ENCODE data around the gene NABP2. TPM values are rescaled to one million over a fixed set of nuclear protein-coding genes. Genes with fewer than 3 reads are reported as not detected.

The NABP2 gene
- total RNA-seq, 1 experiment from 2014 or later: 68.5 TPM

DNA sequence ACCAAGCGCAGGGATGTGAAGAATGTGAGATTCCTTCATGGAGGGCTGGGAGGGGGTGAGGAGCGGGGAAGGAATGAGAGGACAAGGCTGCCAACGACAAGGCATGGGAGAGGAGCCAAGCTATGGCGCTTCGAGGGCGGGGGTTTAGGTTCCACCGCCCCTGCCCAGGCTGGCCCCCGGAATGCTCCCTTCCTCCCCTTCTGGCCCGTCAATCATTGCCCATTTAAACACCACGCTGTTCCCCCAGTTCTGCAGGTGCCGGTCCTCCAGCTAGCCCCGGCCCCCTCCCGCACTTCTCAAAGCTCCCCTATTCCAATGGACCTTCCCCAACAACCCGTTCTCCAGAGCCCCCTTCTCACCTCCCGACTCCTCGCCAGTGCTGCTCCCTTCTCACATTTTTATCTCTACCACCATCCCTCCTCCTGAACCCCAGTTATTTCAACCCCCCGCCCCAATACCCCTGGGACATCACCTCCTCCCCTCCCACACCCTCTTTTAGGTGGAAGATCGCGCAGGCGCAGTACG is 2.8 kb upstream of the NABP2 start:
- intact Hi-C loops (cut with micrococcal nuclease; ENCODE audit: unreplicated experiment): loop anchor here (1.0 to 5.0 kb wide), 2 partner anchors 24 to 179 kb away; partner anchors contain the start of gene RPS26
- peak in 1 of 2 experiments; percentile 59 for DNase-seq
- no peaks in the 10 kb centered on the region for H3K9me3 ChIP-seq (ENCODE audit: insufficient read depth, low read depth)
- TF ChIP-seq EZH2 (IDR thresholded peaks at IDR 0.05; ENCODE audit: low read depth) (no peak), CTCF (conservative IDR thresholded peaks at IDR 0.05) (no peak)
- CTCF ChIA-PET: interaction anchor here (0.5 to 2.0 kb wide), 14 partner anchors 24 to 947 kb away, joined by 3 to 14 read pairs (median 3); partner anchors contain the start of genes ESYT1, RBMS2, SMARCC2 and STAT2
- no peaks in the 10 kb centered on the region for H4K20me1 ChIP-seq (ENCODE audit: insufficient read depth)
- peak overlapping the region; percentile 82 for H2AFZ ChIP-seq
- peak overlapping the region; percentile 64 for H3K27ac ChIP-seq
- H3K27me3 ChIP-seq (ENCODE audit: insufficient read depth, low read depth): no peaks in the 10 kb centered on the region
- POLR2A ChIA-PET (ENCODE audit: unreplicated experiment): interaction anchor here (0.5 to 1.0 kb wide), 12 partner anchors 19 to 415 kb away, joined by 3 to 23 read pairs (median 4); partner anchors contain the start of genes ORMDL2, SMARCC2 and STAT2
- H3K79me2 ChIP-seq (ENCODE audit: low read depth): peaks cover 24% of the 10 kb centered on the region
- peak overlapping the region; percentile 87 for H3K4me2 ChIP-seq
- H3K9me2 ChIP-seq (ENCODE audit: insufficient read depth): no peaks in the 10 kb centered on the region
- BruUV-seq (replicated peaks): no TSS peak
- H3K4me1 ChIP-seq (replicated peaks; ENCODE audit: insufficient read depth): peaks cover 27% of the 10 kb centered on the region
- H3K36me3 ChIP-seq (ENCODE audit: low read depth): no peaks in the 10 kb centered on the region
- H3K4me3 ChIP-seq: peak overlapping the region; percentile 88
- H3F3A ChIP-seq (ENCODE audit: insufficient read depth, low read depth): peaks cover 27% of the 10 kb centered on the region; the same call in 1 of the 2 replicates

DNA sequence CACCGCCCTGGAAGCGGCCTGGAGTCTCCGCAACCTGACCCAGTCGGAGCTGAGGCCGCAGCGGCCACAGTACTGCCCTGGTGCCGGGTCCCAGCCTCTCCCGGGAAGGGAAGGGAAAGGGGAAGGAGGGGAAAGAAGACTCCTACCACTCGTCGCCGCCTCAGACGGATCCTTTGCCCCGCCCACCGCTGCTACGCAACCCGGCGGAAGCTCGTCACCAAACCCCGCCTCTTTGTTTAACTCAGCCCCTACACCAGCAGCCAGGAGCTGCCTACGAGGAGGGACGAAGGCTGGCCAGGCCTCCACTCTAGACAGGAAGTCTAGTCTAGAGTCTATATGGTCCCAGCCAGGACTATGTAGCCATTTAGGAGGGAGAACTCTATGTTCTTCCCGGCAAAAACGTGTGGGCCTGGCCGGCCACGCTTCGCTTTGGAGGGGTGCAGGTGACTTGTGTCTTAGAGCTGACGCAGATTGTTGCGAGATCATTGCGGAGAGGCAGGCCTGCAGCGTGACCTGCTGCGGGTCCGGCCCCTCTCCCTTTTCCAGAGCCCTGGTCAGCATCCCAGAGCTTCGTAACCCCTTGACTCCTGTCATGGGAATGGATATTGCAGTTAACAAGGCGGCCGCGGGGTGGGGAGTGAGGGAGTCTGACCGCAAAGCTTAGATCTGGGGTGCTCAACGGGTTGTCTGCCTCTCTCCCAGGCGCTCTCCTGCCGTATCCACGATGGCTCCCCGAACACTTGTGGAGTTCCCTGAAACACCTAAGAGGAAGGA is 2.2 kb upstream of the NABP2 start, which contains the start of gene RNF41:
RNF41 (minus strand) TSS at position 166 of the 774 bp plus-strand sequence. CDS start 7,875 bp downstream, outside the sequence.
- Histone ChIP-seq H3K27me3 (ENCODE audit: insufficient read depth, low read depth) (no peaks in the 10 kb centered on the region), H3K27ac (peak within 1 kb of the TSS; percentile 64), H3K79me2 (ENCODE audit: low read depth) (peaks cover 24% of the 10 kb centered on the region), H2AFZ (peak within 1 kb of the TSS; percentile 89), H3K36me3 (ENCODE audit: low read depth) (no peaks in the 10 kb centered on the region), H3K4me2 (peak within 1 kb of the TSS; percentile 87), H3K4me3 (peak within 1 kb of the TSS; percentile 88), H3F3A (ENCODE audit: insufficient read depth, low read depth) (peaks cover 27% of the 10 kb centered on the region; the same call in 1 of the 2 replicates), H4K20me1 (ENCODE audit: insufficient read depth) (no peaks in the 10 kb centered on the region), H3K9me3 (ENCODE audit: insufficient read depth, low read depth) (no peaks in the 10 kb centered on the region), H3K9me2 (ENCODE audit: insufficient read depth) (no peaks in the 10 kb centered on the region), H3K4me1 (replicated peaks; ENCODE audit: insufficient read depth) (peaks cover 27% of the 10 kb centered on the region)
- TSS peak; percentile 85 for BruUV-seq (replicated peaks)
- intact Hi-C loops (cut with micrococcal nuclease; ENCODE audit: unreplicated experiment): loop anchor here (1.0 to 5.0 kb wide), 4 partner anchors 25 to 180 kb away; partner anchors contain the start of genes COQ10A, CS and RPS26
- ChIA-PET POLR2A (ENCODE audit: unreplicated experiment) (interaction anchor here (0.5 to 1.0 kb wide), 23 partner anchors 16 to 415 kb away, joined by 3 to 15 read pairs (median 3); partner anchors contain the start of genes ESYT1, ORMDL2, SMARCC2 and STAT2), CTCF (interaction anchor here (0.5 to 2.0 kb wide), 15 partner anchors 10 to 415 kb away, joined by 3 to 14 read pairs (median 3); partner anchors contain the start of genes ESYT1, RBMS2, SMARCC2 and STAT2)
- peak; percentile 91 to 97 for DNase-seq
- TF ChIP-seq CTCF (conservative IDR thresholded peaks at IDR 0.05) (no peak; the same call in 1 of the 2 replicates), EZH2 (IDR thresholded peaks at IDR 0.05; ENCODE audit: low read depth) (no peak)

GRCh38 chr12:56222531-56222895 is 1.6 kb upstream of the NABP2 start:
- Histone ChIP-seq H3K79me2 (ENCODE audit: low read depth) (peaks cover 22% of the 10 kb centered on the region), H3F3A (ENCODE audit: insufficient read depth, low read depth) (peaks cover 30% of the 10 kb centered on the region; the same call in 1 of the 2 replicates), H3K9me2 (ENCODE audit: insufficient read depth) (no peaks in the 10 kb centered on the region), H3K27me3 (ENCODE audit: insufficient read depth, low read depth) (no peaks in the 10 kb centered on the region), H3K4me1 (replicated peaks; ENCODE audit: insufficient read depth) (peaks cover 27% of the 10 kb centered on the region), H3K36me3 (ENCODE audit: low read depth) (no peaks in the 10 kb centered on the region), H4K20me1 (ENCODE audit: insufficient read depth) (no peaks in the 10 kb centered on the region), H3K4me3 (peak overlapping the region; percentile 88), H3K4me2 (peak overlapping the region; percentile 77), H2AFZ (peak overlapping the region; percentile 89), H3K27ac (peak overlapping the region; percentile 64), H3K9me3 (ENCODE audit: insufficient read depth, low read depth) (no peaks in the 10 kb centered on the region)
- POLR2A ChIA-PET (ENCODE audit: unreplicated experiment): interaction anchor here (0.6 kb wide), 3 partner anchors 19 to 215 kb away, joined by 3 to 15 read pairs (median 10); no protein-coding TSS in a partner anchor
- CTCF ChIA-PET: interaction anchor here (0.6 to 2.0 kb wide), 10 partner anchors 9 to 250 kb away, joined by 3 to 14 read pairs (median 3); partner anchors contain the start of genes ESYT1 and SMARCC2
- TF ChIP-seq EZH2 (IDR thresholded peaks at IDR 0.05; ENCODE audit: low read depth): no peak
- TF ChIP-seq CTCF (conservative IDR thresholded peaks at IDR 0.05): no peak; the same call in 1 of the 2 replicates
- intact Hi-C loops (cut with micrococcal nuclease; ENCODE audit: unreplicated experiment): loop anchor here (1.0 to 5.0 kb wide), 3 partner anchors 44 to 180 kb away; partner anchors contain the start of genes COQ10A, CS and RPS26
- no TSS peak for BruUV-seq (replicated peaks)
- DNase-seq: no peak
